Measurements from ENCODE around the gene PPP1R3C.
A peak's percentile ranks its signal among the peaks of the same experiment; 100 is the strongest.

The PPP1R3C gene

GRCh38 chr10:91628383-91628782, 4.5 kb downstream of the PPP1R3C start:
- no peak for DNase-seq

- DNase-seq, result no peak
Measured at GRCh38 chr10:91627344-91628102, 5.3 kb downstream of the PPP1R3C start.

GRCh38 chr10:91626936-91627335, 5.9 kb downstream of the PPP1R3C start:
- DNase-seq, result no peak

- no peak for DNase-seq
Measured at GRCh38 chr10:91624633-91625032, 8.2 kb downstream of the PPP1R3C start.

- no peak for DNase-seq
Measured at GRCh38 chr10:91622601-91623000, 10.3 kb downstream of the PPP1R3C start.

GRCh38 chr10:91621483-91622113, 11.3 kb downstream of the PPP1R3C start:
- DNase-seq, result no peak

GRCh38 chr10:91617072-91617609, 15.7 kb downstream of the PPP1R3C start:
- no peak for DNase-seq

- DNase-seq, result peak in 1 of 2 experiments; percentile 42
Measured at GRCh38 chr10:91616137-91616536, 16.7 kb downstream of the PPP1R3C start.

GRCh38 chr10:91614225-91614624, 18.6 kb downstream of the PPP1R3C start:
- no peak for DNase-seq

- no peak for DNase-seq
Measured at GRCh38 chr10:91613411-91614187, 19.3 kb downstream of the PPP1R3C start.

GRCh38 chr10:91610919-91611318, 22.0 kb downstream of the PPP1R3C start:
- DNase-seq, result no peak

GRCh38 chr10:91610444-91610843, 22.4 kb downstream of the PPP1R3C start:
- DNase-seq, result no peak

- DNase-seq, result no peak
Measured at GRCh38 chr10:91607646-91608403, 25.0 kb downstream of the PPP1R3C start.

GRCh38 chr10:91605968-91606367, 26.9 kb downstream of the PPP1R3C start:
- DNase-seq, result no peak

- no peak for DNase-seq
Measured at GRCh38 chr10:91604553-91605534, 28.0 kb downstream of the PPP1R3C start.

GRCh38 chr10:91603931-91604331, 28.9 kb downstream of the PPP1R3C start:
- DNase-seq, result peak in 1 of 2 experiments; percentile 6

GRCh38 chr10:91602868-91603568, 29.9 kb downstream of the PPP1R3C start:
- no peak for DNase-seq

- DNase-seq, result no peak
Measured at GRCh38 chr10:91602449-91602848, 30.4 kb downstream of the PPP1R3C start.

- DNase-seq, result no peak
Measured at GRCh38 chr10:91601212-91601611, 31.7 kb downstream of the PPP1R3C start.

- no peak for DNase-seq
Measured at GRCh38 chr10:91598211-91598977, 34.5 kb downstream of the PPP1R3C start.
